Endodermal cell (in vitro differentiated cells): Measurements from ENCODE around the gene NCOA5. TPM values are rescaled to one million over a fixed set of nuclear protein-coding genes. Genes with fewer than 3 reads are reported as not detected.

Experiments
- DNase-seq: peaks from one replicate; pipeline ENCODE4 v3.0.0-alpha.2; 2017
- H3K27ac ChIP-seq: 2 replicates; pipeline ENCODE4 v1.5.1; 2013; ENCODE audit warnings: mild to moderate bottlenecking, low read depth, low read length, moderate library complexity
- H3K27me3 ChIP-seq: 2 replicates; pipeline ENCODE4 v1.6.1; 2013; ENCODE audit warnings: mild to moderate bottlenecking, low read length, moderate library complexity; ENCODE audit not compliant: insufficient read depth, control insufficient read depth, poor library complexity, severe bottlenecking
- H3K36me3 ChIP-seq: 2 replicates; pipeline ENCODE4 v1.7.0; 2013; ENCODE audit warnings: mild to moderate bottlenecking, low read length, moderate library complexity; ENCODE audit not compliant: control insufficient read depth, insufficient read depth
- H3K4me1 ChIP-seq: one replicate; pipeline ENCODE4 v1.7.0; 2013; ENCODE audit warnings: low read length; ENCODE audit not compliant: control insufficient read depth, insufficient read depth
- H3K4me3 ChIP-seq: 2 replicates; pipeline ENCODE4 v1.5.1; 2013; ENCODE audit warnings: mild to moderate bottlenecking, low read length, moderate library complexity
- H3K9ac ChIP-seq: 2 replicates; pipeline ENCODE4 v1.6.1; 2013; ENCODE audit warnings: mild to moderate bottlenecking, low read length, moderate library complexity; ENCODE audit not compliant: poor library complexity, severe bottlenecking; ENCODE audit errors: extremely low read depth
- H3K9me3 ChIP-seq: 2 replicates; pipeline ENCODE4 v1.6.1; 2013; ENCODE audit warnings: mild to moderate bottlenecking, low read length, moderate library complexity; ENCODE audit not compliant: control insufficient read depth
- H3K27ac Mint-ChIP-seq: 2 replicates; pipeline ENCODE4 v1.8.0; 2020; ENCODE audit warnings: mixed read lengths
- H3K27me3 Mint-ChIP-seq: 2 replicates; pipeline ENCODE4 v1.8.0; 2021; ENCODE audit warnings: mild to moderate bottlenecking, mixed read lengths; ENCODE audit not compliant: insufficient read depth
- H3K36me3 Mint-ChIP-seq: 2 replicates; pipeline ENCODE4 v1.8.0; 2020; ENCODE audit warnings: low read depth, mixed read lengths
- H3K4me1 Mint-ChIP-seq: 2 replicates; pipeline ENCODE4 v1.8.0; 2020; ENCODE audit warnings: mixed read lengths
- H3K4me3 Mint-ChIP-seq: 2 replicates; pipeline ENCODE4 v1.8.0; 2020; ENCODE audit warnings: mild to moderate bottlenecking, moderate library complexity, mixed read lengths
- H3K9me3 Mint-ChIP-seq: 2 replicates; pipeline ENCODE4 v1.8.0; 2020; ENCODE audit warnings: mild to moderate bottlenecking, mixed read lengths
- CTCF ChIP-seq: fragments of 200-600 bp; sonication (generic); conservative IDR thresholded peaks from 2 replicates; pipeline ENCODE4 v1.5.0; 2021; ENCODE audit warnings: antibody characterized with exemption, mild to moderate bottlenecking
- WGBS, 2 experiments: methylation state at CpG; one replicate each; pipeline versions ENCODE4 v1.1.5 to v1.1.7; 2013; ENCODE audit warnings: missing lambda C conversion rate in 2 of 2, mixed read lengths in 1 of 2; ENCODE audit not compliant: insufficient coverage in 1 of 2, insufficient read length in 1 of 2; 5-methylcytosine and 5-hydroxymethylcytosine counted together
- total RNA-seq, 2 donors: library from RNA; stranded (reverse); fragmentation: NEBNext Ultra II Directional in 1 of 2; extraction: Animal tissue kit (Norgen Biotek cat#: 25700) in 1 of 2; gene quantifications; 2 replicates in 1 of 2; 3 replicates in 1 of 2; pipeline ENCODE4 v1.2.1, GENCODE V29; 2021

The NCOA5 gene
- total RNA-seq, 2 donors from 2014 or later: 19.3 to 28.7 TPM

GRCh38 chr20:46063652-46064054 lies 26.1 kb downstream of the NCOA5 start:
- Mint-ChIP-seq H3K4me1 (peaks cover 7% of the 10 kb centered on the region), H3K27ac (no peak overlapping the region), H3K27me3 (peaks cover 10% of the 10 kb centered on the region), H3K9me3 (no peaks in the 10 kb centered on the region), H3K4me3 (no peak overlapping the region), H3K36me3 (peaks cover 70% of the 10 kb centered on the region)
- no peaks in the 10 kb centered on the region for H3K9me3 ChIP-seq
- peaks cover 14% of the 10 kb centered on the region for H3K27me3 ChIP-seq
- no peaks in the 10 kb centered on the region for H3K4me1 ChIP-seq
- peaks cover 75% of the 10 kb centered on the region for H3K36me3 ChIP-seq
- H3K9ac ChIP-seq: no peak overlapping the region
- WGBS, 2 experiments: 99% methylated on average over 3 of the region's 3 CpGs; no CpG with 5 or more reads in 1 of the 2 experiments
- H3K27ac ChIP-seq: no peak overlapping the region
- DNase-seq: peak; percentile 14
- no peak for TF ChIP-seq CTCF
- H3K4me3 ChIP-seq: no peak overlapping the region

GRCh38 chr20:46063151-46063550 lies 26.6 kb downstream of the NCOA5 start:
- H3K4me1 Mint-ChIP-seq: peaks cover 7% of the 10 kb centered on the region
- TF ChIP-seq CTCF: no peak
- H3K27me3 ChIP-seq: peaks cover 19% of the 10 kb centered on the region
- H3K4me1 ChIP-seq: no peaks in the 10 kb centered on the region
- peaks cover 15% of the 10 kb centered on the region for H3K27me3 Mint-ChIP-seq
- no peak overlapping the region for H3K4me3 ChIP-seq
- peak; percentile 26 for DNase-seq
- peaks cover 70% of the 10 kb centered on the region for H3K36me3 ChIP-seq
- H3K36me3 Mint-ChIP-seq: peaks cover 65% of the 10 kb centered on the region
- 97 to 100% methylated on average over 2 to 8 of the region's 8 CpGs for WGBS, 2 experiments
- no peak overlapping the region for H3K4me3 Mint-ChIP-seq
- H3K27ac Mint-ChIP-seq: no peak overlapping the region
- H3K9me3 Mint-ChIP-seq: no peaks in the 10 kb centered on the region
- H3K27ac ChIP-seq: no peak overlapping the region
- no peaks in the 10 kb centered on the region for H3K9me3 ChIP-seq
- H3K9ac ChIP-seq: no peak overlapping the region

- H3K27ac Mint-ChIP-seq: no peak overlapping the region
Observed at GRCh38 chr20:46062621-46063020, 27.1 kb downstream of the NCOA5 start.

More at GRCh38 chr20:46062621-46063020, 27.1 kb downstream of the NCOA5 start:
- TF ChIP-seq CTCF: no peak
- Mint-ChIP-seq H3K4me1 (peaks cover 7% of the 10 kb centered on the region), H3K4me3 (no peak overlapping the region), H3K9me3 (no peaks in the 10 kb centered on the region), H3K36me3 (peaks cover 62% of the 10 kb centered on the region), H3K27me3 (peaks cover 20% of the 10 kb centered on the region)
- H3K27me3 ChIP-seq: peaks cover 25% of the 10 kb centered on the region
- H3K27ac ChIP-seq: no peak overlapping the region
- H3K4me3 ChIP-seq: no peak overlapping the region
- no peaks in the 10 kb centered on the region for H3K9me3 ChIP-seq
- peaks cover 65% of the 10 kb centered on the region for H3K36me3 ChIP-seq
- 97 to 100% methylated on average over 2 to 12 of the region's 12 CpGs for WGBS, 2 experiments
- DNase-seq: peak; percentile 6
- H3K9ac ChIP-seq: no peak overlapping the region
- no peaks in the 10 kb centered on the region for H3K4me1 ChIP-seq
